ENCODE data around the gene ZNF697. TPM values are rescaled to one million over a fixed set of nuclear protein-coding genes. Genes with fewer than 3 reads are reported as not detected.

The ZNF697 gene
- total and polyA plus RNA-seq, 2 donors from 2014 or later = 4.1 to 8.3 TPM

GRCh38 chr1:119636491-119637089 lies 11.5 kb downstream of the ZNF697 start:
- peak in 3 of 5 donors; percentile 46 to 86 (median 80) for DNase-seq
- Histone ChIP-seq H3K9me3 (ENCODE audit: control insufficient read depth in 2 of 3, insufficient read depth in 1 of 3, low read length in 3 of 3) (no peaks in the 10 kb centered on the region), H3K27me3 (ENCODE audit: control insufficient read depth, insufficient read depth, low read length) (no peaks in the 10 kb centered on the region), H3K36me3 (ENCODE audit: control insufficient read depth in 2 of 3, insufficient read depth in 3 of 3, low read length in 3 of 3) (no peaks in the 10 kb centered on the region), H3K4me3 (ENCODE audit: low read length in 3 of 3) (no peak overlapping the region), H3K4me1 (ENCODE audit: control insufficient read depth in 2 of 3, insufficient read depth in 2 of 3, low read depth in 1 of 3, low read length in 3 of 3) (peaks cover 11 to 70% (median 40%) of the 10 kb centered on the region in 3 donors), H3K27ac (ENCODE audit: low read depth in 2 of 2, low read length in 2 of 2) (peak overlapping the region; percentile 26 to 38), H3K9ac (ENCODE audit: low read length in 3 of 3) (no peak overlapping the region)
- intact Hi-C loops (cut with DNase I) = no loop called here
- no peak for FAIRE-seq
- no peak for TF ChIP-seq CTCF (IDR thresholded peaks at IDR 0.05; ENCODE audit: borderline replicate concordance, extremely low read depth, insufficient read depth)

GRCh38 chr1:119635811-119636390 lies 12.2 kb downstream of the ZNF697 start:
- peaks cover 11 to 73% (median 44%) of the 10 kb centered on the region in 3 donors for H3K4me1 ChIP-seq (ENCODE audit: control insufficient read depth in 2 of 3, insufficient read depth in 2 of 3, low read depth in 1 of 3, low read length in 3 of 3)
- no peak overlapping the region for H3K4me3 ChIP-seq (ENCODE audit: low read length in 3 of 3)
- no peaks in the 10 kb centered on the region for H3K27me3 ChIP-seq (ENCODE audit: control insufficient read depth, insufficient read depth, low read length)
- DNase-seq (no peak), FAIRE-seq (no peak)
- no peak for TF ChIP-seq CTCF (IDR thresholded peaks at IDR 0.05; ENCODE audit: borderline replicate concordance, extremely low read depth, insufficient read depth)
- peak overlapping the region; percentile 35 to 38 for H3K27ac ChIP-seq (ENCODE audit: low read depth in 2 of 2, low read length in 2 of 2)
- H3K9me3 ChIP-seq (ENCODE audit: control insufficient read depth in 2 of 3, insufficient read depth in 1 of 3, low read length in 3 of 3) = no peaks in the 10 kb centered on the region
- H3K9ac ChIP-seq (ENCODE audit: low read length in 3 of 3) = no peak overlapping the region
- intact Hi-C loops (cut with DNase I) = no loop called here
- H3K36me3 ChIP-seq (ENCODE audit: control insufficient read depth in 2 of 3, insufficient read depth in 3 of 3, low read length in 3 of 3) = no peaks in the 10 kb centered on the region

- Histone ChIP-seq H3K27ac (ENCODE audit: low read depth in 2 of 2, low read length in 2 of 2) (peak overlapping the region in 1 of 2 donors; percentile 54), H3K4me3 (ENCODE audit: low read length in 3 of 3) (no peak overlapping the region), H3K36me3 (ENCODE audit: control insufficient read depth in 2 of 3, insufficient read depth in 3 of 3, low read length in 3 of 3) (no peaks in the 10 kb centered on the region), H3K27me3 (ENCODE audit: control insufficient read depth, insufficient read depth, low read length) (no peaks in the 10 kb centered on the region), H3K9me3 (ENCODE audit: control insufficient read depth in 2 of 3, insufficient read depth in 1 of 3, low read length in 3 of 3) (no peaks in the 10 kb centered on the region), H3K9ac (ENCODE audit: low read length in 3 of 3) (no peak overlapping the region), H3K4me1 (ENCODE audit: control insufficient read depth in 2 of 3, insufficient read depth in 2 of 3, low read depth in 1 of 3, low read length in 3 of 3) (peaks cover 16 to 82% (median 55%) of the 10 kb centered on the region in 3 donors)
- intact Hi-C loops (cut with DNase I) = no loop called here
- DNase-seq (peak in 2 of 5 donors; percentile 33 to 48), FAIRE-seq (no peak)
- TF ChIP-seq CTCF (IDR thresholded peaks at IDR 0.05; ENCODE audit: borderline replicate concordance, extremely low read depth, insufficient read depth) = no peak
These were observed 14.1 kb downstream of the ZNF697 start for GRCh38 chr1:119634016-119634415.

Data from kidney (tissue), 14 donors.